ENCODE measurements around the gene RPS6KA2.
"Not testable (repeated sequence)": the region's sequence is repeated elsewhere in the genome, so short reads cannot be mapped to it uniquely, and the experiment has no call there.

RPS6KA2 gene

DNA sequence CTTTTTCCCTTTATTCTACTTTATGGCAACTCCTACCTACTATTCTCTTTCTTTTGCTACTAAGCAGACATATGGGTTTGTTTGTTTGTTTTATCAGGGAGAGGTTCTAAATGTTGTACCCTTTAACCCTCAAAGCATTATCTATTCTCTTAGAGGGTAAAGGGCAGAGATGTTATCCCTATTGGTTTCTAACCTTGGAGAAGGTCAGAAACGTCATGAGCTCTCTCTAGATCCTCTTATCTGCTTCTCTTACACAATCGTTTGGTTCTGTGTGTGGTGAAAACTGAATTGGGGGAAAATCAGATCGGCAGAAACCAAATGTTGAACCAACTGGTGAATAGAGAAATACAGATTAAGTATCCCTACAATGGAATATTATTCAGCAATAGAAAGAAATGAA, 237.9 kb downstream of the RPS6KA2 start:
- H3K27ac ChIP-seq (ENCODE audit: low read length) = no peak overlapping the region
- TF ChIP-seq, protein P1, sequence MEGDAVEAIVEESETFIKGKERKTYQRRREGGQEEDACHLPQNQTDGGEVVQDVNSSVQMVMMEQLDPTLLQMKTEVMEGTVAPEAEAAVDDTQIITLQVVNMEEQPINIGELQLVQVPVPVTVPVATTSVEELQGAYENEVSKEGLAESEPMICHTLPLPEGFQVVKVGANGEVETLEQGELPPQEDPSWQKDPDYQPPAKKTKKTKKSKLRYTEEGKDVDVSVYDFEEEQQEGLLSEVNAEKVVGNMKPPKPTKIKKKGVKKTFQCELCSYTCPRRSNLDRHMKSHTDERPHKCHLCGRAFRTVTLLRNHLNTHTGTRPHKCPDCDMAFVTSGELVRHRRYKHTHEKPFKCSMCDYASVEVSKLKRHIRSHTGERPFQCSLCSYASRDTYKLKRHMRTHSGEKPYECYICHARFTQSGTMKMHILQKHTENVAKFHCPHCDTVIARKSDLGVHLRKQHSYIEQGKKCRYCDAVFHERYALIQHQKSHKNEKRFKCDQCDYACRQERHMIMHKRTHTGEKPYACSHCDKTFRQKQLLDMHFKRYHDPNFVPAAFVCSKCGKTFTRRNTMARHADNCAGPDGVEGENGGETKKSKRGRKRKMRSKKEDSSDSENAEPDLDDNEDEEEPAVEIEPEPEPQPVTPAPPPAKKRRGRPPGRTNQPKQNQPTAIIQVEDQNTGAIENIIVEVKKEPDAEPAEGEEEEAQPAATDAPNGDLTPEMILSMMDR (IDR thresholded peaks at IDR 0.05; ENCODE audit: borderline replicate concordance, extremely low read depth, low read length, poor library complexity, severe bottlenecking) = no peak
- TF ChIP-seq EZH2 (IDR thresholded peaks at IDR 0.05; ENCODE audit: borderline replicate concordance, low read depth, low read length, severe bottlenecking) = no peak
- no peaks in the 10 kb centered on the region for H3K9me3 ChIP-seq (ENCODE audit: insufficient read depth, low read length, severe bottlenecking)

DNA sequence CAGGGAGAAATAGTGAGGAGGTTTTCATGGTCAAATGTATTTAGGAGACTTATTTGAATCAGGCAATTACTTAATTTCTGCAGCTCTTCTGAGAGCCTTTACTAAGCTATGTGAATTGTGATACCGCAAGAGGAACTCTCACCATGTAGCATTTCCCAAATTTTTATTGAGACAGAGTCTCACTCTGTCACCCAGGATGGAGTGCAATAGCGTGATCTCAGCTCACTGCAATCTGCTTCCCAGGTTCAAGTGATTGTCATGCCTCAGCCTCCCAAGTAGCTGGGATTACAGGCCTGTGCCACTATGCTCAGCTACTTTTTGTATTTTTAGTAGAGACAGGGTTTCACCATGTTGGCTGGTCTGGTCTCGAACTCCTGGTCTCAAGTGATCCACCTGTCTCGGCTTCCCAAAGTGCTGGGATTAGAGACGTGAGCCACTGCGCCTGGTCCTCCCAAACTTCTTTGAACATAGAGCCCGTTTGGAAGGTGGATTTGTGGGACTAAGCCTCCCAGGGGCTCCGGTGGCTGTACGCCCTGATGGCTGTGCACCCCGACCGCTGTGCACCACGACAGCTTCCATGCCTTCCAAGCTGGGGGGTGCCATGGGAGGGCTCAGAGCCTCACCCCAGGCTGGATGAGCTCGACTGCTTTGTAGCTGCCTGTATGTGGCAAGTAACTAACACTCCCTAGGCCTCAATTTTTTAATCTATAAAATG, 238.6 kb downstream of the RPS6KA2 start:
- Histone ChIP-seq H3K79me2 (ENCODE audit: insufficient read depth, low read length) (0 out of 2 replicates have a peak, but pooled peaks cover 8% of the 10 kb centered on the region), H3K9ac (ENCODE audit: low read depth, low read length) (no peak overlapping the region), H3K4me1 (ENCODE audit: insufficient read depth, low read length) (peaks cover 10% of the 10 kb centered on the region; the same call in 1 of the 2 replicates), H4K20me1 (ENCODE audit: insufficient read depth, low read length) (no peaks in the 10 kb centered on the region), H3K36me3 (ENCODE audit: insufficient read depth, low read length) (no peaks in the 10 kb centered on the region), H3K9me3 (ENCODE audit: insufficient read depth, low read length, severe bottlenecking) (no peaks in the 10 kb centered on the region), H3K27ac (ENCODE audit: low read length) (no peak overlapping the region), H3K4me2 (ENCODE audit: insufficient read depth, low read length) (no peak overlapping the region), H2AFZ (ENCODE audit: low read depth, low read length) (no peak overlapping the region), H3K4me3 (ENCODE audit: low read depth in 1 of 2, low read length in 2 of 2) (no peak overlapping the region), H3K27me3 (ENCODE audit: insufficient read depth, low read length, poor library complexity) (no peaks in the 10 kb centered on the region)
- TF ChIP-seq, protein P1 (IDR thresholded peaks at IDR 0.05; ENCODE audit: borderline replicate concordance, extremely low read depth, low read length, poor library complexity, severe bottlenecking) = no peak
- TF ChIP-seq EZH2 (IDR thresholded peaks at IDR 0.05; ENCODE audit: borderline replicate concordance, low read depth, low read length, severe bottlenecking) = no peak
- DNase-seq (no peak), ATAC-seq (ENCODE audit: insufficient read depth, low read depth) (no peak)

More for the DNA sequence above, 237.9 kb downstream of the RPS6KA2 start:
- DNase-seq (no peak), ATAC-seq (ENCODE audit: insufficient read depth, low read depth) (no peak)
- H3K9ac ChIP-seq (ENCODE audit: low read depth, low read length) = no peak overlapping the region
- H4K20me1 ChIP-seq (ENCODE audit: insufficient read depth, low read length) = no peaks in the 10 kb centered on the region
- H3K4me1 ChIP-seq (ENCODE audit: insufficient read depth, low read length) = peaks cover 5% of the 10 kb centered on the region; the same call in 1 of the 2 replicates
- no peak overlapping the region for H3K4me3 ChIP-seq (ENCODE audit: low read depth in 1 of 2, low read length in 2 of 2)
- no peaks in the 10 kb centered on the region for H3K36me3 ChIP-seq (ENCODE audit: insufficient read depth, low read length)
- H3K27me3 ChIP-seq (ENCODE audit: insufficient read depth, low read length, poor library complexity) = no peaks in the 10 kb centered on the region
- H2AFZ ChIP-seq (ENCODE audit: low read depth, low read length) = no peak overlapping the region
- H3K79me2 ChIP-seq (ENCODE audit: insufficient read depth, low read length) = 0 out of 2 replicates have a peak, but pooled peaks cover 4% of the 10 kb centered on the region
- H3K4me2 ChIP-seq (ENCODE audit: insufficient read depth, low read length) = no peak overlapping the region

DNA sequence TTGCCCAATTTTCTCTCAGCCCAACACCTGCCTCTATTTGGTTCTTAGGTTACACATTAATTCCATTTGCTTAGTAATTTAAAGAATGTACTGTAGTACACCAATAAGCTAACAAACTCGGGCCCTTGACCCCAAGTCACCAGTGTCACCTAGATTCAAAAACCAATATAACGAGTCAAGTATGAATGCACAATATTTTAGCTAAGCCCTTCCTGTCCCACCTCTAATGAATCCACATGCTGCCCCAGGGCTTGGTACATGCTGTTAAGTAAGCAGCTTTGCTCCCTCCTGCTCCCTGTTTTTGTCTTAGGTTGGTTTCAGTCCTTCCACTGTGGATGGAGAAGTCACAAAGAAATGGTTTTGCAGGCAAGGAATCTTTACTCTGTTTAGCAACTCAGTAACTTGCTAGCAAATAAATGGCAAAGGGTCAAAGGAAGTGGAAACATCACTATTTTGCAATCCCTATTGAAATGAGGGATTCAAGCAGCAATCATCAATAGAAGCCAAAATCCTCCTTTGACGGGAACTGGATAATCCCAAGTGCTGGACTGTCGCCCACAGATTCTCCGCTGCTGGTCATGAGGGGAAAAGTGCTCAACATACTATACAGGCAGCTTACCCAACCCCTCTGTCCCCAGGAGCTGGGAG, 239.3 kb downstream of the RPS6KA2 start:
- Histone ChIP-seq H3K27ac (ENCODE audit: low read length) (no peak overlapping the region), H4K20me1 (ENCODE audit: insufficient read depth, low read length) (no peaks in the 10 kb centered on the region), H3K27me3 (ENCODE audit: insufficient read depth, low read length, poor library complexity) (no peaks in the 10 kb centered on the region), H3K36me3 (ENCODE audit: insufficient read depth, low read length) (no peaks in the 10 kb centered on the region), H3K9ac (ENCODE audit: low read depth, low read length) (no peak overlapping the region), H3K79me2 (ENCODE audit: insufficient read depth, low read length) (0 out of 2 replicates have a peak, but pooled peaks cover 10% of the 10 kb centered on the region), H3K9me3 (ENCODE audit: insufficient read depth, low read length, severe bottlenecking) (no peaks in the 10 kb centered on the region), H3K4me3 (ENCODE audit: low read depth in 1 of 2, low read length in 2 of 2) (no peak overlapping the region), H2AFZ (ENCODE audit: low read depth, low read length) (no peak overlapping the region), H3K4me2 (ENCODE audit: insufficient read depth, low read length) (no peak overlapping the region), H3K4me1 (ENCODE audit: insufficient read depth, low read length) (peaks cover 10% of the 10 kb centered on the region; the same call in 1 of the 2 replicates)
- no peak for TF ChIP-seq EZH2 (IDR thresholded peaks at IDR 0.05; ENCODE audit: borderline replicate concordance, low read depth, low read length, severe bottlenecking)
- TF ChIP-seq, protein P1 (IDR thresholded peaks at IDR 0.05; ENCODE audit: borderline replicate concordance, extremely low read depth, low read length, poor library complexity, severe bottlenecking) = no peak
- ATAC-seq (ENCODE audit: insufficient read depth, low read depth) (no peak), DNase-seq (no peak)

DNA sequence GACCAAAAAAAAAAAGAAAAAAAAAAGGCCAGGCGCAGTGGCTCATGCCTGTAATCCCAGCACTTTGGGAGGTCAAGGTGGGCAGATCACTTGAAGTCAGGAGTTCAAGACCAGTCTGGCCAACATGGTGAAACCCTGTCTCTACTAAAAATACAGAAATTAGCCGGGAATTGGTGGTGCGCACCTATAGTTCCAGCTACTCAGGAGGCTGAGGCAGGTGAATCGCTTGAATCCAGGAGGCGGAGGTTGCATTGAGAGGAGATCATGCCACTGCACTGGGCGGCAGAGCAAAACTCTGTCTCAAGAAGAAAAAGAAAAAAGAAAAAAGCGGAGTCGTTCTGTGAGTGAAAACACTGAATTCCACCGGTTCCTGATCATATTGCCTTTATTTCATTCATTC, 240.0 kb downstream of the RPS6KA2 start:
- ATAC-seq (ENCODE audit: insufficient read depth, low read depth); H2AFZ ChIP-seq (ENCODE audit: low read depth, low read length); H3K36me3 ChIP-seq (ENCODE audit: insufficient read depth, low read length); H3K27ac ChIP-seq (ENCODE audit: low read length); H3K9me3 ChIP-seq (ENCODE audit: insufficient read depth, low read length, severe bottlenecking); H3K4me3 ChIP-seq (ENCODE audit: low read depth in 1 of 2, low read length in 2 of 2); DNase-seq; H3K27me3 ChIP-seq (ENCODE audit: insufficient read depth, low read length, poor library complexity); H3K9ac ChIP-seq (ENCODE audit: low read depth, low read length); H4K20me1 ChIP-seq (ENCODE audit: insufficient read depth, low read length); H3K4me2 ChIP-seq (ENCODE audit: insufficient read depth, low read length): not testable (repeated sequence)
- peaks cover 10% of the 10 kb centered on the region; the same call in 1 of the 2 replicates for H3K4me1 ChIP-seq (ENCODE audit: insufficient read depth, low read length)
- peaks cover 13% of the 10 kb centered on the region for H3K79me2 ChIP-seq (ENCODE audit: insufficient read depth, low read length)
